D341Med (cell line): ENCODE data around the gene C6orf47.
"Not testable (repeated sequence)": the region's sequence is repeated elsewhere in the genome, so short reads cannot be mapped to it uniquely, and the experiment has no call there.

Source experiments
- DNase-seq: peaks from one replicate; pipeline ENCODE4 v3.0.0; 2012; ENCODE audit warnings: low spot score

The C6orf47 gene, protein sequence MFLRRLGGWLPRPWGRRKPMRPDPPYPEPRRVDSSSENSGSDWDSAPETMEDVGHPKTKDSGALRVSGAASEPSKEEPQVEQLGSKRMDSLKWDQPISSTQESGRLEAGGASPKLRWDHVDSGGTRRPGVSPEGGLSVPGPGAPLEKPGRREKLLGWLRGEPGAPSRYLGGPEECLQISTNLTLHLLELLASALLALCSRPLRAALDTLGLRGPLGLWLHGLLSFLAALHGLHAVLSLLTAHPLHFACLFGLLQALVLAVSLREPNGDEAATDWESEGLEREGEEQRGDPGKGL

DNA sequence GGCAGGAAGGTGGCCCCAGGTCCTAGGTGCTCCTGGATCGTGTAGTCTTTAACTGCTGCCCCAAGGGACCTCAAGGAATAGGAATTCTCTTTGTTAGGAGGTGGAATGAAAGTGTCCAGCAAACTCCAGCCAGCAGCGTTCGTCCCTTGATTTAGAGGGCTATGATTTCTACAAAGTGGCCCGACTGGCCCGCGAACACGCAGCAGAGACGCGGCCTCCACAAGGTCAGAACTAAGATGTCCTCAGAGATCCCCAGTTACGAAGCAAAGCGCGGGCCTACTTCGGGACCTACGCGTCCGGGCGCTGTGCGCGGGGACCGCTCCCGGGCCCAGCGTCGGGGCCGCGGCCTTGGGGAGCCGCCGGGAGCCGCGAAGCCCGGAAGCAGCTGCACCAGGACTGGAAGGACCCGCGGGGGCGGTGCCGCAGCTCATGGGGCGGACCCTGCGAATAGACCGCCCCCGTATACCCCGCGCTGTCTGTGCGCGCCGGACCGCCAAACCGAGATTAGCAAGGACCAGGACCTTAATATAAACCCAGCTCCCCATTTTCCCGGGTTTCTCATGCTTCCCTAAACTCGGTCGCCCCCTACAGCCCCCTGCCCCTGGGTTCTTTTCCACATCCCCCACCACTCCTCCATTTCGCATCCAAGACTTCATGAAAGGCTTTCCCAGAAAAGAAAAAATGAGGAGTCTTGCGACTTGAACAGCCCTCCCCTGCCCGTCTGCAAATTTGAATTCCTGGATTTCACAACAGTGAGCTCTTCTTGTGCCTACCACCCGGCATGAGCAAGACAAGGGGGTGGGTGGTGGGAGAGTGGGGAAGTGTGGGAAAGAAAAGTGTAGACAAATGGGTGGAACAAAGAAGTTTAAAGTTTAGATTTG lies at the start of gene C6orf47:
Gene C6orf47, minus strand, starts transcription at position 398 of the 881 bp plus-strand sequence. CDS start 831 bp downstream, outside the sequence.
- DNase-seq, result peak; percentile 91

DNA sequence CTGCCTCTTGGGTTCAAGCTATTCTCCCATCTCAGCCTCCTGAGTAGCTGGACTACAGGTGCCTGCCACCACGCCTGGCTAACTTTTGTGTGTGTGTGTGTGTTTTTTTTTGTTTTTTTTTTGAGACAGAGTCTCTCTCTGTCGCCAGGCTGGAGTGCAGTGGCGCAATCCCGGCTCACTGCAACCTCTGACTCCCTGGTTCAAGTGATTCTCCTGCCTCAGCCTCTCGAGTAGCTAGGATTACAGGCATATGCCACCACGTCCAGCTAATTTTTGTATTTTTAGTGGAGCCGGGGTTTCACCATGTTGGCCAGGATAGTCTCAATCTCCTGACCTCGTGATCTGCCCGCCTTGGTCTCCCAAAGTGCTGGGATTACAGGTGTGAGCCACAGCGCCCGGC lies 48.6 kb upstream of the C6orf47 start:
- DNase-seq, result not testable (repeated sequence)

DNA sequence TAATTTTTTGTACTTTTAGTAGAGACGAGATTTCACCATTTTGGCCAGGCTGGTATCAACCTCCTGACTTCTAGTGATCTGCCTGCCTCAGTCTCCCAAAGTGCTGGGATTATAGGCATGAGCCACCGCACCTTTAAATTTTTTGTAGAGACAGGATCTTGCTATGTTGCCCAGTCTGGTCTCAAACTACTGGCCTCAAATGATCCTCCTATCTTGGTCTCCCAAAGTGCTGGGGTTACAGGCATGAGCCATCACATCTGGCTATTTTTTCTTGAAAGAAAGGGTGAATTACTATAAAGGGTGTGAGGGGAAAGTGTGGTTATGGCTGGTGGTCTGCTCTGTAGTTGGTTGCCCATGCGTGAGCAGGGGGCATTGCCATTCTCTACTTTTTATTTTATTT lies 47.6 kb upstream of the C6orf47 start:
- DNase-seq, result no peak

DNA sequence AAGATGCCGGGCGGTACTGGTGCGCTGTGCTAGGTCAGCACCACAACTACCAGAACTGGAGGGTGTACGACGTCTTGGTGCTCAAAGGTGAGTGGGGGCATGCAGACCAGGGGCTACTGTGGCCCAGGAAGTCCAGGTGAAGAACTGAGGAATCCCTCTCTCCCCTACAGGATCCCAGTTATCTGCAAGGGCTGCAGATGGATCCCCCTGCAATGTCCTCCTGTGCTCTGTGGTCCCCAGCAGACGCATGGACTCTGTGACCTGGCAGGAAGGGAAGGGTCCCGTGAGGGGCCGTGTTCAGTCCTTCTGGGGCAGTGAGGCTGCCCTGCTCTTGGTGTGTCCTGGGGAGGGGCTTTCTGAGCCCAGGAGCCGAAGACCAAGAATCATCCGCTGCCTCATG lies 47.1 kb upstream of the C6orf47 start:
- no peak for DNase-seq

DNA sequence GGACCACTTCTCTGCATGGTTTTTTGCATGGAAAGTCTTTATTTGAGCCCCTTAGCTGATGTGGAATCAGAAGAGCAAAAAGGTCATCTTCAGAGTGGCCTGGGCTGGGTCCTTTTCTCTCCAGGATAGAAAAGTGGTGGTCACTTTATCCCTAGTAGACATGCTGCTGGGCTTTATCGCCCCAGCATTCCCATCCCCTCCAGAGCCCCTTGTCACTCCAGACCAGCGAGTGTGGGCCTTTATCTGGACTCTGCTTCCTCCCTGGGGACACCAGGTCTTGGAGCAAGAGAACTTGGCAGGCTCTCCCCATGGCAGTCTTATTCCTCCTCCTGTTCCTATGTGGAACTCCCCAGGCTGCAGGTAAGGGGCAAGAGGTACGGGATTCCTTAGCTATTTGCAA lies 46.0 kb upstream of the C6orf47 start, which contains the start of gene LY6G6F:
Gene LY6G6F, plus strand, starts transcription at position 268 of the 400 bp plus-strand sequence. Its CDS starts 41 bp downstream, at position 309.
- DNase-seq, result no peak

DNA sequence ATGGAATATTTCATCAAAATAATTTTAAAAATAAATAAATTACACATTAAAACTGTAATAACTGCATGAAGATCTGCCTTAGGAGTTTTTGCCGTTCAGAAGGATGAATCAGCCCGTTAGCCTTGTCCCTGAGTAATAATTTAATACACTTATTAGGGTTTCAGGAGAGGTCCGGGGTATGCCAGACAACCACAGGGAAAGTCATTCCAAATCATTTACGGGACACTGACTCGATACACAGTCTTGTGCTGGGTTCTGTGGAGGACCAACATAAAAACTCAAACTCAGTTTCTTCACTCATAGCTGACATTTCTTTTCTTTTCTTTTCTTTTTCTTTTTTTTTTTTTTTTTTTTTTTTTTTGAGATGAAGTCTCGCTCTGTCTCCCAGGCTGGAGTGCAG lies 45.4 kb upstream of the C6orf47 start:
- DNase-seq, result no peak

DNA sequence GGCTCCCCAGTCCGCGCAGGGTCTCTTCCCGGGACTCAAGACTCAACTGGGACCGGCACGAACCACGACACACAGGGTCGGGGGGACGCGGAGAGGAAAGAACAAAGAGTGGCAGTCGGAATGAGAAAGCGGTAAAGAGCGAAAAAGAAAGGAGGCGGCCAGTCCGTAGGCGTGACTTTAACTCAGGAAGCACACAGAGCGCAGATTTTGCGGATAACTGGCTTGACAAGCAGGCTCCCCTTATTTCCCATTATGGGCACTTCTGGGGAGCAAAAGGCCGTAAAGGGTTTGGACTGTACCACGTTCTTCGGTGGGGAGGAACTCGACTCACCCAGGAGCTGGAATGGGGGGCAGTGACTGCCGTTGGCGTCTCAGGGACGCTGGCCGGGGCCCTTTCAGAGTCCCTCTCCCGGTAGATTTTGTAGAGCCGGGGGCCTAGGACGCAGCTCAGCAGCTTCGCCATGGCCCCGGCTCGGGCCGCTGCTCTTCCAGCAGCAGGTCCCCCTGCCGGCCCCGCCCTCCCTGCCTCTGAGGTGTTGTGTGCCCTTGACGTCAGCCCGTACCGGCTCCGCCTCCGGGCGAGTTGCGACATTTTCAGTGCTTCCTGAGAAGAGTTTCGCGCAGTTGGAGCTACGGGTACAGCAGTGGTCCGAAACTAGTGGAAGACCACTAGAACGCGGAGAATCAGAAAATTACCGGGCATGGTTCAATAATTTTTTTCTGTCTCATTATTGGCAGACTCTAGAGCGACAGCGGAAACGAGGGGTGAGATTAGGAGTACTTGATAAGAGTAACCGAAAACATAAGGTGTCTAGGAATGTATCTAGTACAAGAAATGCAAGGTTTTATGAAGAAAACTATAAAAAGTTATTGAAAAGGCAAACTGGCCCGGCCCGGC lies 42.5 kb upstream of the C6orf47 start, which contains the start of gene ABHD16A:
Gene ABHD16A, minus strand, starts transcription at position 506 of the 898 bp plus-strand sequence. Its CDS starts 43 bp downstream, at position 463.
- DNase-seq, result peak; percentile 99

DNA sequence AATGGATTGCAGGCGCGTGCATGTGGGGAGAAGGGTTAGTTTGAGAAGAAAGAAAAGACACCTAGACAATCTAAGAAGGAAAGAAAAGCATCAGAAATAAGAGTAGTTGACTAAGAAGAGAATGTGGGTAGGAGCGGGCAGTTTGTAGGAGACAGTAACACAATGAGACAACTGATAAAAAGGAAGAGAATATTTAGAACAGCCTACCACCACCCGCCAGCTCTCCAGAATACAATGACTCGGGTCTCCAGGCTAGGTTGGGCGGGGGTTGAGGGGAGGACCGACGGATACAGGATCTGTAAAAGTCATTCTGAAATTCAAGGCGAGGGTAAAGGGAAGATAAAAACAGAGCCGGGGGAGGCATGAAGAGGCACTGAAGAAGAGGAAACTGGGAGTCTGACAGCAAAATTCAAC lies 41.8 kb upstream of the C6orf47 start:
- no peak for DNase-seq

DNA sequence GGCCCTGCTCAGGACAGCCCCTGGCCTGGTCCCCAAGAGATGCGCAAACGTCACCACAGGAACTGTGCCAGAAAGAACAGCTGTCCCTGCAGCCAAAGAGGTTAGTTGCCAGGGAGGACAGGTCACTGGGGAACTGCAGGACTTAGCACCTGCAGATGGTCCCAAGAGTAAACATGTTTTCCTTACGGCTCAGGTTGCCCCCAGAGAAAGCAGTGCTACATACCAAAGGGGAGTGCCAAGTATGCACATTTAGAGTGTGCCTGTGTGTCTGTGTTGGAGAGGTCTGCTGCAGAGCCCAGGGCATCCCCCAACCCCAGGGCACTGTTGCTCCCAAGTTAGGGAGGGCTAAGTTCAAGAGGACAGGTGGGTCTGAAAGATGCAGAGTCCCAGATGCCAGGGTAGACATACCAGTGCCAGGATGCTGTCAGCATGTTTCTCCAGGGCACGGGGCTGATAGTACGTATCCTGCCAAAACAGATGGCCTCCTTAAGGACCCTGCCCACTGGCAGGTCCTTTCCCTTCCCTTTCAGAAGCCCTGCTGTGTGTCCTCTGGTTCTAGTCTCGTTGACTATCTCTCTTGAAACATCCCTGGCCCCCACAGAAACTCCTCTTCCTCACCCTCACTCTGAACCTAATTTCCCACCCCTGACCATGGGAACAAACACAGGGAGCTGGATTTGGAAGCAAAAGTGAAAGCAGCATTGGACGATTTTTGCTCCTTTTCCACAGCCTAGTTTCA lies 41.3 kb upstream of the C6orf47 start:
- DNase-seq, result peak; percentile 71

DNA sequence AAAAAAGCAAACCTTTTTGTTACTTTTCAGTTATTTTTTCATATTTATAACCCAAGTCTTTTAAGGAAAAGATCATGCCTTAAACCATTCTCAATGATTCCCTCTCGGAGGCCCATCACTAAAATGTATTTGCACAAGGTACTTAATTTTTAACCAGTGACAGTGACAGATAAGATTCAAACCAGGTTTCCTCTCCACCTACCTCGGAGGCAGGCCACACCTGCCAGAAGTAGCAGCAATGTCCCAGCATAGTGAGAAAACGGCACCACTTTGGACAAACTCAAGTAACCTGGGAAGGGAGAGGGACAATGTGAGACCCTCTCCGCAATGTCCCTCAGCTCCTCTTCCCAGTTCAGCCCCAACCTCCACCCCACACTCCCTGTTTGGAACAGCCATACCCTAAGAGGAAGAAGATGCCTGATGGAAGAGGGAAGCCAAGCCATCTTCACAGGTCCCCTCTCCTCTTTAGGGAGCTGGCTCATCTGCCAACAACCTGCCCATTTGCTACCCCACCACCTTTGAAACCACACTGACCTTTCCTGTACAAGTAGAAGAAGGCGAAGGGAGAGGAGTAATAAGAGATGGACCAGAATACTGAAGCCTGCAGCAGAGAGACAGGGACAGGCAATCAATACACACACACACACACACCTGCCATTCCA lies 40.3 kb upstream of the C6orf47 start:
- no peak for DNase-seq

DNA sequence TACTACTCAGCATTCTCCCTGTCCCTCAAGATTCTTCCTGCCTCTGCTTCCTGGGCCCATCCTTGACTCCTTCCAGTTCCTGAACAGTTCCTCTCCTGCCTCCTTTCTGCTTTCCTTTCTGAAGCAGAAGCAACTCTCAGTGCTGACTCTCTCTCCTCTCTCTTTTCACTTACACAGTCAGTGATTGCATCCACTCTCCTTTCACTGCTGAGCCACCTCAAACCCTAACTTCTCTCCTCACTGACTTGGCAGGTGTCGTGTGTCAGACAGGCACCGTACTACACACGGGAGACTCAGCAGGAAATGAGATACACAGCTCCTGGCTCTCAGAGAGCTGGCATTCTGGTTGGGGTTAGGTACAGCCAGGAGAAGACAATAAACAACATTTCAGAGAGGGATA lies 37.0 kb upstream of the C6orf47 start:
- no peak for DNase-seq

DNA sequence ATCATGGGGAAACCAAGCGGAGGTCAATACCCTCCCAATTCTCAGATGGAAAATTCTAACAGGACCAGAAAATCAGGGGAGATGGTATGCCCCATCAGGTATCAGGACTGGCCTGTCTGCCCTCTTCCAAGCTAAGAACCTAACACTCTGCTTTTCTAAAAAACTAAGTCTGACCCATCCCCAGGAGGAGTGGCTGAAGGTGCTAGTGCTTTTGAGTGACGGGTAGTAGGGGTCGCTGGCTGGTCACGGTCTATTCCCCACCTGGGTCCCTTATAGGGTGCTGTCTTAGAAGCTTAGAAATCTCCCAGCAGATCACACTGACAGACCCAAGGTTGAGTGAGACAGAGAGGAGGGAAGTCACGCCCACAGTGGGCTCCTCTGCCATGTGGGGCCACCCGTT lies 33.0 kb upstream of the C6orf47 start:
- no peak for DNase-seq

DNA sequence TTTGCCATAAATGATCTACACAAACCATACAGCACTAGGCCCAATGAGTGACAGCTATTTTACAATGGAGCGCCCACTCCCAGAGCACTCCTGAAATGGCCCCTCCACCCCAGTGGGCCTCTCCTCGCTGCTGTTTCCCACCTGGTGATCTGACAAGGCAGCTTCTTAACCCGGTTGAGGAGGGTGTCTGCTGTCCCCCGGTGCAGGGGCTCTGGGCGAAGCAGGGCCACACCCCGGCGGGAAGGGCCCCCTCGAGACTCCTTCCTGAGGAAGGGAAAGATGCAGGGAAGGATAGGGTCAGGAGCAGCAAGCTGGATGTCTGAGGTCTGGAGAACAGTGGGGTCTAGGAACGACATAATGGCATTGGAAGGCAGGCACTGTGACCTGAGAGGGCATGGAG lies 32.3 kb upstream of the C6orf47 start:
- no peak for DNase-seq

DNA sequence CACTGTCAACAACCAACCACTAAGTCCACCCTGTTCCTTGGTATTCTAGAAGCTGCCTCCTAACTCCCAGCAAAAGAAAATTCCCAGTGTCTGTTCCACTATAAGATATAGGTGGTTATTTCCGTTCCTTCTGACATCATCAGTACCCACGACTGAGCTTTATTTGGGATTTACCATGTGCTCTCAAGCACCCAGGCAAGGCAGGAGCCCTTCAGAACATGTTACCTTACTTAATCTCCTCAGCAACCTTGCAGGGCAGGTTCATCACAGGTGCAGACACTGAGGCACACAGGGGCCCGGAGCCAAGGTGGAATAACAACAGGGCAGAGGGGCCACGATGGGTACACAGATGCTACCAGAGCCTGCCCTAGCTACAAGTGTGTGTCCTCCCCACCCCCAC lies 31.8 kb upstream of the C6orf47 start:
- no peak for DNase-seq

DNA sequence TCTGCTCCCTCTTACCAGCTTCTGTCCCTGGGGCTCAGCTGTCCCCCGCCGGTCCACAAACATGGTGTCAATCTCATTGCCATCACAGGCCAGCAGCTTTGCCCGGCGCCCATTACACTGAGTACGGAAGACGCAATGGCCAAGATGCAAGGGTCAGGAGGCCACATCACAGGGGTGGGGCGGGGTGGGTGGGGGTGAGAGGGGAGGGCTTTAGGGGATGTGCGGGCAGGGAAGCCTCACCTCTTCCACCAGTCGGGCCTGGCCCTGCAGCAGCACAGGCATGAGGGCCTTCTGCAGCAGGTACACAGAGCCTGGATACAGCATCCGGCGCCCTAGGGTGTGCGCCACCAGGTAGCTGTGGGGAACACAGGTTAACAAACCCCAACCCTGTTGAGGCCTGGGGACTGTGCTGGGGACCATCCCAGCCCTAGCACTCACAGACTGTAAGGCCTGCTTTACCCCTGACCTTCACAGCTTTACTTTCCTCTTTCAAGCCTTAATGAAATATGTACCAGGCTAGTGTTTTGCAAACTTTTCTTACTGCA lies 31.1 kb upstream of the C6orf47 start:
- no peak for DNase-seq

DNA sequence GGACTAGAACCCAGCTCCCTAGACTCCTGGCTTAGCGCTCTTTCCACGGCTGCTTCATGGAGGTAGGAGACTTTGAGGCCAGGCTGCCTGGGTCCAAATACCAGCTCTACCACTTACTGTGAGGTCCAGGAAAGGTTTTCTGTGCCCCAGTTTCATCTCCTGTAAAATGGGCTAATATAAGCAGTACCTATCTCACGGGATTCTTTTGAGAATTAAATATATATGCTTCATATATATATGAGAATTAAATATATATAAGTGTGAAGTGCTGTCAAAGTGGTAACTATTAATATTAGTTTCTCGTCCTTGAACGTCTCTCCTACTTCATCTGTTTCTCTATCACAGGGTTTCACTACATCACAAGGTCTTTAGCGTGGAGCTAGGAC lies 30.5 kb upstream of the C6orf47 start:
- DNase-seq, result no peak

DNA sequence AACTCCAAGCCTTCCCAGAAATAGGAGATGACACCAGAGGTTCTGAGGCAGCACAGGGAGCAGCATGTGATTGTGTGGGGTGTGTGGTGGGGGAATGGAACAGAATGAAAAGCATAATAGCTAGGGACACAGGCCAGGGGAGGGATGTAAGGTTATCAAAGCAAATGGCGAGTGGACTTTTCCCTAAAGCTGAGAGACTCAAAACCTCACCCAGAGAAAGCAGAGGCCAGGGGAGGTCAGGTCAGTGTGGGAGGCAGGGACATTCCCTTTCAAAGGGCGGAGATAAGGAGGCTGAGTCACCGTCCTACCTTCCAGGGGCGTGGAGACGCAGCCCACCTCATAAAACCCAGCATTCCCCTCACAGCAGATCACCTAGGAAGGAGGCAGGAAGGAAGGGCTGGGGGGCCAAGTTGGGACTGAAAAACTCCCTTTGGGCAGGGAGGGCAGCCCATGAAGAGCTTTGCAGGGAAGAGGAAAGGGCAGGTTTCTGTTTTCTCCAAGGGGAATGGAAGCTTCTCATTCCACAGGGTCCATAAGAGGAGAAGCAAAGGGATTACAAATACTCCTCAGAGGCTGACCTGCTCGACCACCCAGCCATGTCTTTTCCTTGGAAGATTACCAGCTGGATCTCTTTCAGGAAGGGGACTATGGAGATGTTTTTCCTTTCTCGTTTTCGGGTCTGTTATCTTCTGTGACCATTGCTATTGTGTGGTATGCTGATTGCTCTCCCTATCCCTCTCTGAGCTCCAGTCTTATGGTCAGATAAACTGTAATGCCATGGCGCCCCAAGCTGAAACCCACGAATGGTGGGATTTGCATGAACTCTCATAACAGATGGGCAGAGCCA lies 29.9 kb upstream of the C6orf47 start:
- DNase-seq, result no peak

DNA sequence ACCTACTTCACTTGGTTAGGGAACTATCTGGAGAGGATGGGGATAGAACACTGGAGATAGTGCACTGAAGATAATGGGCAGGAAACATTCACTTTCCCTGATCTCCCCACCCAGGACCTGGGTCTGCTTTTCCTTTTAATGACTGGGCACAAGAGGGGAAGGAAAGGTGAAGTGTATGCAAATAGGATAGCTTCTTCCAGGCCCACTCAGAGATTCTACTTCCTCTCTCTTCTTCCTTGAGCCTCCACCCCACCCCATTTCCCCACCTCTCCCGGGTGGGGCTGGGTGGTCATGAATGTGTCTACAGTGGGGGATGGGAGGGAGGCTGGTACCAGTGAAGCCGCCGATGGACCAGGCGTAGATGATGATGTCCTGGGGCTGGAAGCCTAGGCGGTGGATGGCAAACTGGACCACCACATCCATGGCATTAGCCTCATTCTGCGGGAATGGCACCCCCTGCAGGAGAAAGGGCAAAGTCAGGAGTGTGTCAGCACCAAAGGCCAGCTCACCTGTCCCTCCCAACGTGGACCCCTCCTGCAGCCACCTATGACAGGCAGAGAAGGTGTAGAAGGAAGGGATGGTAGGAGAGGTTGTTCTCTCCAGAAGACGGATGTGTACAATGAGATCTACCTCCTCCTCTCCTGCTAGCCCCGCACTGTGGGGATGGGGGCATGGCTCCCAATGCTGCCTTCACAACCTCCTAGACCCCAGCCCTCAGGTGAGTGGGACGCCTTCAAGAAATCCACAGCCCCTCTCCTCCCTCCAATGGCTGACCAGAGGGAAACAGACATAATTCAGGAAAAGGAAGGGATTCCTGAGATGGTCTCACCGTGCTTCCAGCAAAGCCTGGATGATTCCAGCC lies 28.9 kb upstream of the C6orf47 start:
- no peak for DNase-seq
